Type B pancreatic cell (in vitro differentiated cells): ENCODE results near the gene GJB4. TPM values are rescaled to one million over a fixed set of nuclear protein-coding genes. Genes with fewer than 3 reads are reported as not detected.

ENCODE experiments used
- DNase-seq: peaks from one replicate; pipeline ENCODE4 v3.0.0; 2021; ENCODE audit warnings: mixed read lengths; ENCODE audit not compliant: unreplicated experiment; ENCODE audit errors: extremely low spot score
- H3K27ac Mint-ChIP-seq: 2 replicates; pipeline ENCODE4 v1.8.0; 2021; ENCODE audit warnings: mild to moderate bottlenecking, mixed read lengths
- H3K27me3 Mint-ChIP-seq: 2 replicates; pipeline ENCODE4 v1.8.0; 2021; ENCODE audit warnings: mixed read lengths
- H3K36me3 Mint-ChIP-seq: 2 replicates; pipeline ENCODE4 v1.8.0; 2021; ENCODE audit warnings: mixed read lengths
- H3K4me1 Mint-ChIP-seq: one replicate; pipeline ENCODE4 v1.8.0; 2021; ENCODE audit warnings: mixed read lengths; ENCODE audit not compliant: unreplicated experiment
- H3K4me3 Mint-ChIP-seq: 2 replicates; pipeline ENCODE4 v1.8.0; 2021; ENCODE audit warnings: mild to moderate bottlenecking, mixed read lengths
- H3K9me3 Mint-ChIP-seq: 2 replicates; pipeline ENCODE4 v1.8.0; 2021; ENCODE audit warnings: mixed read lengths
- CTCF ChIP-seq: fragments of 200-600 bp; sonication (generic); conservative IDR thresholded peaks from 2 replicates; pipeline ENCODE4 v1.5.0; 2021; ENCODE audit warnings: antibody characterized with exemption, mild to moderate bottlenecking
- total RNA-seq: library from RNA; stranded (reverse); gene quantifications from 2 replicates; pipeline ENCODE4 v1.2.1, GENCODE V29; 2021; ENCODE audit warnings: low replicate concordance

The GJB4 gene
- total RNA-seq, 1 donor from 2014 or later: 0.48 TPM

DNA sequence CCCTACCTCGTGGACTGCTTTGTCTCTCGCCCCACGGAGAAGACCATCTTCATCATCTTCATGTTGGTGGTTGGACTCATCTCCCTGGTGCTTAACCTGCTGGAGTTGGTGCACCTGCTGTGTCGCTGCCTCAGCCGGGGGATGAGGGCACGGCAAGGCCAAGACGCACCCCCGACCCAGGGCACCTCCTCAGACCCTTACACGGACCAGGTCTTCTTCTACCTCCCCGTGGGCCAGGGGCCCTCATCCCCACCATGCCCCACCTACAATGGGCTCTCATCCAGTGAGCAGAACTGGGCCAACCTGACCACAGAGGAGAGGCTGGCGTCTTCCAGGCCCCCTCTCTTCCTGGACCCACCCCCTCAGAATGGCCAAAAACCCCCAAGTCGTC is 35.2 kb downstream of the GJB4 start:
- H3K9me3 Mint-ChIP-seq: no peaks in the 10 kb centered on the region
- H3K4me3 Mint-ChIP-seq: no peak overlapping the region
- peak; percentile 55 for DNase-seq
- H3K27me3 Mint-ChIP-seq: peaks cover 69% of the 10 kb centered on the region
- no peak for TF ChIP-seq CTCF
- H3K27ac Mint-ChIP-seq: no peak overlapping the region
- no peaks in the 10 kb centered on the region for H3K4me1 Mint-ChIP-seq
- H3K36me3 Mint-ChIP-seq: no peaks in the 10 kb centered on the region

GRCh38 chr1:34795916-34796315 is 36.4 kb downstream of the GJB4 start:
- no peak for TF ChIP-seq CTCF
- Mint-ChIP-seq H3K4me1 (no peaks in the 10 kb centered on the region), H3K27ac (no peak overlapping the region), H3K27me3 (peaks cover 60% of the 10 kb centered on the region), H3K9me3 (no peaks in the 10 kb centered on the region), H3K36me3 (no peaks in the 10 kb centered on the region), H3K4me3 (no peak overlapping the region)
- DNase-seq: peak; percentile 32

- no peaks in the 10 kb centered on the region for H3K36me3 Mint-ChIP-seq
- H3K9me3 Mint-ChIP-seq: no peaks in the 10 kb centered on the region
- DNase-seq: no peak
- H3K4me3 Mint-ChIP-seq: no peak overlapping the region
- H3K4me1 Mint-ChIP-seq: no peaks in the 10 kb centered on the region
- H3K27me3 Mint-ChIP-seq: peaks cover 52% of the 10 kb centered on the region
- TF ChIP-seq CTCF: no peak
- H3K27ac Mint-ChIP-seq: no peak overlapping the region
Measured at GRCh38 chr1:34796990-34797389, 37.5 kb downstream of the GJB4 start.

DNA sequence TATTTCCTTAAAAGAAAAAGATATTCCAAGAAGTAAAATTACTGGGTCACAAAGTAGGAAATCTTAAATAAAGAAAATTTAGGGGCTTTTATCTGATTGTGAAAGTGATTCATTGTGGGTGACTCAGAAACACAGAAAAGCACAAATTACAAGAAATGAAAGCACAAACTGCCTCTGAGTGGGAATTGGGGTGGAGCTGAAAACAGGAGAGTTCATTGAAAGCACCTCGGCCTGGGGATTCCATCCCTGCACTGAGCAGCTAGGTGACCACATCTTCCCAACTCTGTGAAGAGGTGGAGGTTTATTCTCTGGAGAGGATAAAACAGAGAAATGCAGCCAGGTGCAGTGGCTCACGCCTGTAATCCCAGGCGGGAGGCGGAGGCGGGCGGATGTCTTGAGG is 40.7 kb downstream of the GJB4 start:
- no peak overlapping the region for H3K27ac Mint-ChIP-seq
- H3K4me1 Mint-ChIP-seq: no peaks in the 10 kb centered on the region
- no peaks in the 10 kb centered on the region for H3K36me3 Mint-ChIP-seq
- no peak for DNase-seq
- no peak overlapping the region for H3K4me3 Mint-ChIP-seq
- no peak for TF ChIP-seq CTCF
- H3K27me3 Mint-ChIP-seq: peaks cover 26% of the 10 kb centered on the region
- peaks cover 4% of the 10 kb centered on the region for H3K9me3 Mint-ChIP-seq

GRCh38 chr1:34803770-34804169 is 44.2 kb downstream of the GJB4 start:
- no peak for DNase-seq
- Mint-ChIP-seq H3K9me3 (peaks cover 4% of the 10 kb centered on the region), H3K36me3 (no peaks in the 10 kb centered on the region), H3K4me3 (no peak overlapping the region), H3K4me1 (no peaks in the 10 kb centered on the region), H3K27ac (no peak overlapping the region), H3K27me3 (no peaks in the 10 kb centered on the region)
- TF ChIP-seq CTCF: no peak

- H3K27ac Mint-ChIP-seq: no peak overlapping the region
- no peaks in the 10 kb centered on the region for H3K36me3 Mint-ChIP-seq
Measured at GRCh38 chr1:34806396-34806795, 46.9 kb downstream of the GJB4 start.

More at GRCh38 chr1:34806396-34806795, 46.9 kb downstream of the GJB4 start:
- Mint-ChIP-seq H3K27me3 (no peaks in the 10 kb centered on the region), H3K4me3 (no peak overlapping the region), H3K9me3 (peaks cover 4% of the 10 kb centered on the region), H3K4me1 (no peaks in the 10 kb centered on the region)
- no peak for DNase-seq
- no peak for TF ChIP-seq CTCF
